Nephron (organoid): ENCODE measurements around the gene CDYL.

ENCODE experiments used
- H3K27ac Mint-ChIP-seq, 3 experiments: 2 replicates each; pipeline ENCODE4 v1.8.0; 2020; ENCODE audit warnings: mixed read lengths in 3 of 3, mild to moderate bottlenecking in 2 of 3, moderate library complexity in 1 of 3
- H3K27me3 Mint-ChIP-seq: 2 replicates; pipeline ENCODE4 v1.8.0; 2021; ENCODE audit warnings: low read depth, mild to moderate bottlenecking, moderate library complexity, mixed read lengths
- H3K36me3 Mint-ChIP-seq: 2 replicates; pipeline ENCODE4 v1.8.0; 2020; ENCODE audit warnings: low read depth, mixed read lengths
- H3K4me1 Mint-ChIP-seq: 2 replicates; pipeline ENCODE4 v1.8.0; 2020; ENCODE audit warnings: mixed read lengths
- H3K4me3 Mint-ChIP-seq, 3 experiments: 2 replicates each; pipeline ENCODE4 v1.8.0; 2020; ENCODE audit warnings: mild to moderate bottlenecking in 3 of 3, mixed read lengths in 3 of 3, moderate library complexity in 2 of 3
- H3K9me3 Mint-ChIP-seq: 2 replicates; pipeline ENCODE4 v1.8.0; 2020; ENCODE audit warnings: mixed read lengths
- TF ChIP-seq, protein P1 (sequence below), 3 experiments: fragments of 200-600 bp; sonication (generic); IDR thresholded peaks; one replicate each; pipeline ENCODE4 v1.5.0; 2021; ENCODE audit warnings: antibody characterized with exemption in 3 of 3; ENCODE audit not compliant: unreplicated experiment in 3 of 3

The CDYL gene

DNA sequence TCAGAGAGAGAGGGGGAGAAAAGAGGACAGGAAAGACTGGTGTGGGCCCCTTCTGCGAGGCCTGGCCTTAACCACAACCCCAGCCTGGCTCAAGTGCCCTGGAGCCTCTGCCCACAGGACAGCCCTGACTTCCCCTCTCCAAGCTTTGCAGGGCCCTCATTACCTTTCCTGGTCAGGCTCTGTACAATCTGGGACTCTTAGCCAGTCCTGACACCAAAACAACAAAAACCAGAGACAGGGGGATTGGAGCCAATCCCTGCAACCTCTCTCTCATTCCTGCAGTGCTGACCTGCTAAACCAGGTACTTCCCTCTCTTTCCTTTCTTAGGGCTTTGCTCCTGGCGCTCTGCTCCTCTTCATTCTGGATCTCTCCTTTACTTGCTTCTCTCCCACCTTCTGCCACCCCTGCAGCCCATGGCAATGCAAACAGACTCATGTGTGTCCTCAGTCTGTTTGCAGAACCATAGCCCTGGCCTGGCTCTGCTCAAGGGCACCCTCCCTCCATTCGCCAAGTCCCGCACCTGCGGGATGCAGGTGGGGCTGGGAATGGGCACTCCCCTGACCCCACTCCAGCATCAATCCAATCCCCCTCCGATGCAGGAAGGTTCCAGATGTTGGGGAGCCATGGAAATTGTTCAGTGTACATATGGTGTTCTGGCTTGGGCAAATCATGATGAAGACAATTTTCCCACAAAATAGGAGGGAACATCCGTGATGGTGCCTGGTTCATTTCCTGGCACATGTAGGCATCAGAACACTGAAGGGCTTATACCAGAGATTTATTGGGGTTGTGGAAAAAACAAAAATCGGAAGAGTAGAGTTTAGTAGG, 189.6 kb downstream of the CDYL start:
- Mint-ChIP-seq H3K4me3 (no peak overlapping the region), H3K27ac (no peak overlapping the region), H3K27me3 (no peaks in the 10 kb centered on the region), H3K36me3 (no peaks in the 10 kb centered on the region), H3K4me1 (peaks cover 5% of the 10 kb centered on the region), H3K9me3 (no peaks in the 10 kb centered on the region)
- TF ChIP-seq, protein P1, sequence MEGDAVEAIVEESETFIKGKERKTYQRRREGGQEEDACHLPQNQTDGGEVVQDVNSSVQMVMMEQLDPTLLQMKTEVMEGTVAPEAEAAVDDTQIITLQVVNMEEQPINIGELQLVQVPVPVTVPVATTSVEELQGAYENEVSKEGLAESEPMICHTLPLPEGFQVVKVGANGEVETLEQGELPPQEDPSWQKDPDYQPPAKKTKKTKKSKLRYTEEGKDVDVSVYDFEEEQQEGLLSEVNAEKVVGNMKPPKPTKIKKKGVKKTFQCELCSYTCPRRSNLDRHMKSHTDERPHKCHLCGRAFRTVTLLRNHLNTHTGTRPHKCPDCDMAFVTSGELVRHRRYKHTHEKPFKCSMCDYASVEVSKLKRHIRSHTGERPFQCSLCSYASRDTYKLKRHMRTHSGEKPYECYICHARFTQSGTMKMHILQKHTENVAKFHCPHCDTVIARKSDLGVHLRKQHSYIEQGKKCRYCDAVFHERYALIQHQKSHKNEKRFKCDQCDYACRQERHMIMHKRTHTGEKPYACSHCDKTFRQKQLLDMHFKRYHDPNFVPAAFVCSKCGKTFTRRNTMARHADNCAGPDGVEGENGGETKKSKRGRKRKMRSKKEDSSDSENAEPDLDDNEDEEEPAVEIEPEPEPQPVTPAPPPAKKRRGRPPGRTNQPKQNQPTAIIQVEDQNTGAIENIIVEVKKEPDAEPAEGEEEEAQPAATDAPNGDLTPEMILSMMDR (IDR thresholded peaks at IDR 0.05; ENCODE audit: unreplicated experiment in 3 of 3), result no peak

DNA sequence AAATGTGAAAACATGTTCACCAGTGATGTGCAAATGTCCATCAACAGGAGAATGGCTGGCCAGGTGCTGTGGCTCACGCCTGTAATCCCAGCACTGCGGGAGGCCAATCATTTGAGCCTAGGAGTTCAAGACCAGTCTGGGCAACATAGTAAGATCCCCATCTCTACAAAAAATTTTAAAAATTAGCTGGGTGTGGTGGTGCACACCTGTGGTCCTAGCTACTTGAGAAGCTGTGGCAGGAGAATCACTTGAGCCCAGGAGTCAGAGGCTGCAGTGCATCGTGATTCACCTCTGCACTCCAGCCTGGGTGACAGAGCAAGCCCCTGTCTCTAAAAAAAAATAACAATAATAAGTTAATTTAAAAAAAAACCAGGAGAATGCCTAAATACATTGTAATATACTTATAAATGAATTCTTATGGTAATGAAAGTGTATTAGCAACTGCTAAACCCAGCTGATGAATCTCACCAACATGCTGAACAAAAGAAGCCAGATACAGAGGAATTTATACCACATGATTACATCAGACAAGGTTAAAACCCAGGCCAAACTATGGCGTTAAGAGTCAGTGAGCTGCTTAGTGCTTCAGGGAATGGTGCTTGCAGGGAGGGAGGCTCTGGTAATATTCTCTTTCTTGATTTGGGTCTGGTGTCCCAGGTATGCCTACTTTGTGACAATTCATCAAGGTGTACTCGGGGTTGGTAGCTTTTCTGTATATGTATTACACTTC, 191.3 kb downstream of the CDYL start:
- Mint-ChIP-seq H3K36me3 (no peaks in the 10 kb centered on the region), H3K27ac (no peak overlapping the region)

DNA sequence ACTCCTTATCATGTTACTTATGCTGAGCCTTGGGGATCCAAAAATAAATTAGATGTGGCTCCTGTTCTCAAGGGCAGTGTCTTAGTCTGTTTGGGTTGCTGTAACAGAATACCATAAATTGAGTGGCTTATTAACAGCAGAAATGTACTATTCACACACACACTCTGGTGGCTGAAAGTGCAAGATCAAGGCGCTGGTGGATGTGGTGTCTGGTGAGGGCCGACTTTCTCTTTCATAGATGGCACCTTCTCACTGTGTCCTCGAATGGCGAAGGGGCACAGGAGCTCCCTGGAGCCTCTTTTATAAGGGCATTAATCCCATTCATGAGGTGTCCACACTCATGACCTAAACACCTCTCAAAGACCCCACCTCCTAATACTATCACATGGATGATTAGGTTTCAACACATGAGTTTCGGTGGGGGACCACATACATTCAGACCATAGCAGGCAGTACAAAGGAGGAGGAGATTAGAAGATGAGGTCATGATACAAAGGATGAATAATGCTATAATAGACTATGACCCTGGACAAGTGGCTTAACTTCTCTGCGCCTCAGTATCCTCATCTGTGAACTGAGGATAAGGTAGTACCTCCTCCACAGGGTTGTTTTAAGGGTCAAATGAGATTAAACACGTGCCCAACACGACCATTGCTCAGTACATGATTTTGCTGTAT, 193.5 kb downstream of the CDYL start:
- TF ChIP-seq, protein P1 (IDR thresholded peaks at IDR 0.05; ENCODE audit: unreplicated experiment in 3 of 3), result no peak
- Mint-ChIP-seq H3K36me3 (no peaks in the 10 kb centered on the region), H3K27ac (no peak overlapping the region), H3K27me3 (peaks cover 3% of the 10 kb centered on the region), H3K9me3 (no peaks in the 10 kb centered on the region), H3K4me3 (no peak overlapping the region), H3K4me1 (peaks cover 31% of the 10 kb centered on the region)

More for the DNA sequence above, 191.3 kb downstream of the CDYL start:
- TF ChIP-seq, protein P1 (IDR thresholded peaks at IDR 0.05; ENCODE audit: unreplicated experiment in 3 of 3), result no peak
- H3K4me3 Mint-ChIP-seq, result no peak overlapping the region
- peaks cover 11% of the 10 kb centered on the region for H3K4me1 Mint-ChIP-seq
- no peaks in the 10 kb centered on the region for H3K27me3 Mint-ChIP-seq
- H3K9me3 Mint-ChIP-seq, result no peaks in the 10 kb centered on the region

DNA sequence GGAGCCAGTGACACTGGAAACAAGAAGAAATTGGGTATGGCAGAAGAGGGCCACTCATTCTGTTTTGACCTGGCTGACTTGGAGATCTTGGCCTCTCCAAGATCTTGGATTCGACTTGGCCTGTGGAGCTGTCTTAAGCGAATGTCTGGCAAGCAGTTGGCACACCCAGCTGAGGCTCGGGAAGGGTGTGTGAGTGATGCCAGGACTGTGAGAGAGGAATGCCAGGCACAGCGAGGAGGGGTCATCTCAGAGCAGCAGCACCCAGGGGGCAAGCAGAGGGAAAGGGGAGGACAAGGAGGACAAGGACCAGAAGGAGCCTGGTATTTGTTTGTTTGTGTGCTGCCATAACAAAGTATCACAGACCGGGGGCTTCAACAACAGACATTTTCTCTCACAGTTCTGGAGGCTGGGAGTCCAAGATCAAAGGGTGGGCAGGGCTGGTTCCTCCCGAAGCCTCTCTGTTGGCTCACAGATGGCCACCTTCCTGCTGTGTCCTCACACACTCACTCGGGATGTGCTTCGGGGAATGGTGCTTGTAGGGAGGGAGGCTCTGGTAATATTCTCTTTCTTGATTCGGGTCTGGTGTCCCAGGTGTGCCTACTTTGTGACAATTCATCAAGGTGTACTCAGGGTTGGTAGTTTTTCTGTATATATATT, 194.7 kb downstream of the CDYL start:
- Mint-ChIP-seq H3K4me1 (peaks cover 33% of the 10 kb centered on the region), H3K36me3 (no peaks in the 10 kb centered on the region), H3K27ac (no peak overlapping the region), H3K27me3 (peaks cover 3% of the 10 kb centered on the region), H3K9me3 (no peaks in the 10 kb centered on the region), H3K4me3 (no peak overlapping the region)
- TF ChIP-seq, protein P1 (IDR thresholded peaks at IDR 0.05; ENCODE audit: unreplicated experiment in 3 of 3), result no peak

DNA sequence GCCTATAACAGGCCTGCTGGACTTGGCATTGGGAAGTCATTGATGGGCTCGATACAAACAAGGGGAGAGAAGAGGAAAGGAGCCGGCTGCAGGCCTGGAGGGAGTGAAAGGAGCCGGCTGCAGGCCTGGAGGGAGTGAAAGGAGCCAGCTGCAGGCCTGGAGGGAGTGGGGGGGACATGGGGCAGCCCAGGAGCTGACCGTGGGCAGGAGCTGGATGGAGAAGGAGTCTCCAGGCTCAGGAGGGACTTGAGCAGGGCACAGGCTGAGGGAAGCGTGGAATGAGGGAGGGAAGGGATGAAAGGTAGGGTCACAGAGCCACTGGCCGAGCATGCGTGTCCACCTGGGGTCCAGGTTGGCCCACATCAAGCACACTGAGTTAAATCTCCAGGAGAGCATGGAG, 195.6 kb downstream of the CDYL start:
- H3K4me1 Mint-ChIP-seq, result peaks cover 33% of the 10 kb centered on the region
- TF ChIP-seq, protein P1 (IDR thresholded peaks at IDR 0.05; ENCODE audit: unreplicated experiment in 3 of 3), result no peak
- no peak overlapping the region for H3K27ac Mint-ChIP-seq
- H3K9me3 Mint-ChIP-seq, result peaks cover 6% of the 10 kb centered on the region
- peaks cover 3% of the 10 kb centered on the region for H3K27me3 Mint-ChIP-seq
- no peak overlapping the region for H3K4me3 Mint-ChIP-seq
- H3K36me3 Mint-ChIP-seq, result peaks cover 3% of the 10 kb centered on the region
